GM19452 (cell line): ENCODE measurements around the gene CLRN1.

Source experiments
- ATAC-seq: cut with Tn5 transposase; IDR thresholded peaks from one replicate; pipeline ENCODE4 v1.9.1; 2021; ENCODE audit not compliant: unreplicated experiment

The CLRN1 gene

DNA sequence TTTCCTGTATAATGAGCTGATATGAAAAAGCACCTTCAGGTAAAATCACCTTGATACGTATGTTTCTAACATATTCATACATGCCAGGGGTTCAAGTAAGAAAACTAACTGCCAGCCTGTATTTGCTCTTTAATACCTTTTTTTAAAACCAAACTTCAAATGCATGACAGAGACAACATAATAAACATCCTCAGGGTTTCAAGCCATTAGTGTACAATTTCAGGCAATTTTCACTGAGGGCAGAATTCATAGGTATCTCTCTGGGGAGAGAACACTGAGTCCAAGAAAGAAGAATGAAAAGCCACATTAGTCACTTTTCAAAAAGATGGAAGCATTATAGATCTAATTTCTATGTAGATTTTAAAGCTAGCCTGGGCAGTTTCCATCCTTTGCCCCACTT lies 94.2 kb downstream of the CLRN1 start:
- ATAC-seq: no peak

DNA sequence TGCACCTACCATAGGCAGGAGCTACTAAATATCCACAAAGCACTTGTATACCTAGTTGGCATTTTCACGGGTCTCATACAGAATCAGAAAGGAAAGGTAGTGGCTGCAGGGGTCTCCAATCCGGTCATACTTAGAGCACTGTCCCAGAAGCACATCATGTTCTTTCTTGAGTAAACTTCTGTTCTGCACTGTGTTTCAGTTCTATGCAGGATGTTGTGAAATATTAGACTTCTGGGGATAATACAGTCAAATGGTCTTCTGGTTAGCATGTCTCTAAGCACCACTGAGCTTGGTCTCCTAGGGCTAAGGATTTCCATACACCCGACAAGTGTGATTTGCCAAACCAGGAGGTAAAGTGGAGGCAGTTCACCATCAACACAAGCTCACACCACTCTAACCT lies 95.2 kb downstream of the CLRN1 start:
- ATAC-seq: no peak

GRCh38 chr3:150876611-150877265 lies 95.8 kb downstream of the CLRN1 start:
- ATAC-seq: no peak
